ENCODE measurements around the gene LYL1. TPM values are rescaled to one million over a fixed set of nuclear protein-coding genes. Genes with fewer than 3 reads are reported as not detected.

LYL1 gene
- total RNA-seq, 1 experiment from 2014 or later, result 0.59 TPM

GRCh38 chr19:13102416-13102665, 317 bp downstream of the LYL1 start:
- ChIA-PET CTCF (no interaction called here), POLR2A (no interaction called here)
- Mint-ChIP-seq H3K27me3 (ENCODE audit: insufficient read depth, unreplicated experiment) (no peaks in the 10 kb centered on the region), H3K4me1 (ENCODE audit: low read depth, unreplicated experiment) (no peaks in the 10 kb centered on the region), H3K36me3 (ENCODE audit: insufficient read depth, unreplicated experiment) (peaks cover 10% of the 10 kb centered on the region), H3K27ac (ENCODE audit: unreplicated experiment) (no peak overlapping the region), H3K4me3 (ENCODE audit: unreplicated experiment) (peak overlapping the region; percentile 60), H3K9me3 (ENCODE audit: unreplicated experiment) (no peaks in the 10 kb centered on the region)
- Histone ChIP-seq H3K4me1 (peaks cover 11% of the 10 kb centered on the region), H3K9me3 (no peaks in the 10 kb centered on the region), H3K4me3 (ENCODE audit: low read depth, low read length) (peak overlapping the region; percentile 28), H3K27me3 (replicated peaks; ENCODE audit: control insufficient read depth, insufficient read depth, low read length) (no peaks in the 10 kb centered on the region), H3K36me3 (ENCODE audit: control insufficient read depth, insufficient read depth, low read length) (no peaks in the 10 kb centered on the region)
- no TSS peak for BruUV-seq (replicated peaks)
- DNase-seq, result no peak
- TF ChIP-seq CTCF (IDR thresholded peaks at IDR 0.05; ENCODE audit: insufficient read depth in 1 of 2, low read depth in 1 of 2, low read length in 1 of 2, severe bottlenecking in 1 of 2, unreplicated experiment in 1 of 2), result no peak
- intact Hi-C loops (cut with micrococcal nuclease; ENCODE audit: unreplicated experiment), result no loop called here

DNA sequence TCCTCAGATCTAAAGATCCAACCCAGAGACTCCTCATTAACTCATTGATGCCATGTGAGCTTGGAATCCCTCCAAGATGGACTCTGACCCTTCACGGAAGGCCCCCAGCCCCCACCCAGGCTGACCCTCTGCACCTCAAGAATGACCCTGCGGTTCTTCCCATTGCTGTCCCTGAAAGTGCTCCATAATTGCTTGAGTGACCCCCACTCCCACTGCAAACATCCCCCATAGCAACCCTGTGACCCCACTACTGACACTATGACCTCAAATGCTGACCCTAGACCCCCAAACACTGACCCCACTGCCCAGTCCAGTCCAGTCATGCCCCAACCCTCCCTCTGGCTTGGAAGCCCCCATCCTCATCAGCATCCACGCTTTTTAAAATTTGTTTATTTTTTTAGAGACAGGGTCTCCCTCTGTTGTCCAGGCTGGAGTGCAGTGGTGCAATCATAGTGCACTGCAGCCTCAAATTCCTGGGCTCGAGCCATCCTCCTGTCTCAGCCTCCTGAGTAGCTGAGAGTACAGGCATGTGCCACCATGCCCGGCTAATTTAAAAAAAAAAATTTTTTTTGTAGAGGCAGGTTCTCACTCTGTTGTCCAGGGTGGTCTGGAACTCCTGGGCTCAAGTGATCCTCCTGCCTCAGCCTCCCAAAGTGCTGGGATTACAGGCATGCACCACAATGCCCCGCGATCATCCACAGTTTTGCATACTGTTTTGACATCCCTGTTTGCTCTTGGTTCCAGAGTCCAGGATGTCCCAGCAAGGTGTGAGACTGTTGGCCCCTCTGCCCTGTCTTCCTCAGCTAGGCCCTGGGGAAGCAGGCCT, 855 bp downstream of the LYL1 start:
- Mint-ChIP-seq H3K36me3 (ENCODE audit: insufficient read depth, unreplicated experiment) (peaks cover 6% of the 10 kb centered on the region), H3K4me1 (ENCODE audit: low read depth, unreplicated experiment) (no peaks in the 10 kb centered on the region), H3K4me3 (ENCODE audit: unreplicated experiment) (peak overlapping the region; percentile 60), H3K9me3 (ENCODE audit: unreplicated experiment) (no peaks in the 10 kb centered on the region), H3K27ac (ENCODE audit: unreplicated experiment) (no peak overlapping the region), H3K27me3 (ENCODE audit: insufficient read depth, unreplicated experiment) (no peaks in the 10 kb centered on the region)
- ChIA-PET CTCF (interaction anchor here (0.7 to 1.4 kb wide), 2 partner anchors 137 to 161 kb away, joined by 3 to 5 read pairs; no protein-coding TSS in a partner anchor), POLR2A (no interaction called here)
- Histone ChIP-seq H3K9me3 (no peaks in the 10 kb centered on the region), H3K4me1 (peaks cover 11% of the 10 kb centered on the region), H3K27me3 (replicated peaks; ENCODE audit: control insufficient read depth, insufficient read depth, low read length) (no peaks in the 10 kb centered on the region), H3K4me3 (ENCODE audit: low read depth, low read length) (no peak overlapping the region), H3K36me3 (ENCODE audit: control insufficient read depth, insufficient read depth, low read length) (no peaks in the 10 kb centered on the region)
- TF ChIP-seq CTCF (IDR thresholded peaks at IDR 0.05; ENCODE audit: insufficient read depth in 1 of 2, low read depth in 1 of 2, low read length in 1 of 2, severe bottlenecking in 1 of 2, unreplicated experiment in 1 of 2), result no peak
- intact Hi-C loops (cut with micrococcal nuclease; ENCODE audit: unreplicated experiment), result no loop called here
- BruUV-seq (replicated peaks), result no TSS peak
- DNase-seq, result no peak

- peaks cover 11% of the 10 kb centered on the region for H3K4me1 ChIP-seq
- no peak for TF ChIP-seq CTCF (IDR thresholded peaks at IDR 0.05; ENCODE audit: insufficient read depth in 1 of 2, low read depth in 1 of 2, low read length in 1 of 2, severe bottlenecking in 1 of 2, unreplicated experiment in 1 of 2)
- Mint-ChIP-seq H3K4me1 (ENCODE audit: low read depth, unreplicated experiment) (peaks cover 4% of the 10 kb centered on the region), H3K4me3 (ENCODE audit: unreplicated experiment) (no peak overlapping the region), H3K36me3 (ENCODE audit: insufficient read depth, unreplicated experiment) (peaks cover 6% of the 10 kb centered on the region), H3K9me3 (ENCODE audit: unreplicated experiment) (no peaks in the 10 kb centered on the region), H3K27ac (ENCODE audit: unreplicated experiment) (no peak overlapping the region), H3K27me3 (ENCODE audit: insufficient read depth, unreplicated experiment) (peaks cover 2% of the 10 kb centered on the region)
- ChIA-PET CTCF (interaction anchor here (0.7 to 1.4 kb wide), 2 partner anchors 136 to 161 kb away, joined by 3 to 5 read pairs; no protein-coding TSS in a partner anchor), POLR2A (no interaction called here)
- H3K27me3 ChIP-seq (replicated peaks; ENCODE audit: control insufficient read depth, insufficient read depth, low read length), result no peaks in the 10 kb centered on the region
- H3K9me3 ChIP-seq, result no peaks in the 10 kb centered on the region
- H3K4me3 ChIP-seq (ENCODE audit: low read depth, low read length), result no peak overlapping the region
- intact Hi-C loops (cut with micrococcal nuclease; ENCODE audit: unreplicated experiment), result no loop called here
- BruUV-seq (replicated peaks), result no TSS peak
- H3K36me3 ChIP-seq (ENCODE audit: control insufficient read depth, insufficient read depth, low read length), result no peaks in the 10 kb centered on the region
- no peak for DNase-seq
Measured at GRCh38 chr19:13100841-13101589, 1.6 kb downstream of the LYL1 start.

All from Caco-2 (cell line).